HFF-Myc (cell line): ENCODE data around the gene EGF.

ENCODE experiments used
- DNase-seq: peaks from one replicate; pipeline ENCODE4 v3.0.0-alpha.2; 2011; ENCODE audit warnings: low read depth; ENCODE audit errors: extremely low read depth
- H3K4me3 ChIP-seq: replicated peaks from 2 replicates; pipeline ENCODE4 v1.5.1; 2011; ENCODE audit warnings: low read depth, mild to moderate bottlenecking, control low read depth, low read length
- TF ChIP-seq, protein P1 (sequence below): IDR thresholded peaks from 2 replicates; pipeline ENCODE4 v1.5.1; 2012; ENCODE audit warnings: mild to moderate bottlenecking, low read depth, low read length, control low read depth; ENCODE audit errors: missing control alignments

EGF gene

DNA sequence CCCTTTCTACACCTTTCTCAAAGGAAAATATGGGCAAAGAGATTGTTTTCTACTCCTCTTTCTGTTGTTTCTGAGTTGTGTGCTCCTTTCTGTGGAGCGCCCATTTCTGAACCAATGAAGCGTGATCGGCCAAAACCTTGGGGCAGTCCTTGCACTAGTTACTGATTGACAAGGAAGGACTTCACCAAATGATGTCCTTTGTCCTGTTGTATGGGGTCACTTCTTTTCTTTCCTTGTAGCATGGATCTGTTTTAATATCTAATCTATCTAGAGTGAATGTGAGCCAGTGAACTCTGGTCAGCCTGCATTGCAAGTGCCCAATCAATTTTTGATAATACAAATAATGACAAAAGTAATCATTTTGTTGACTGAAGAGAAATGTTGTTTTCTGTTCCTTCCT, 94.5 kb downstream of the EGF start:
- TF ChIP-seq, protein P1, sequence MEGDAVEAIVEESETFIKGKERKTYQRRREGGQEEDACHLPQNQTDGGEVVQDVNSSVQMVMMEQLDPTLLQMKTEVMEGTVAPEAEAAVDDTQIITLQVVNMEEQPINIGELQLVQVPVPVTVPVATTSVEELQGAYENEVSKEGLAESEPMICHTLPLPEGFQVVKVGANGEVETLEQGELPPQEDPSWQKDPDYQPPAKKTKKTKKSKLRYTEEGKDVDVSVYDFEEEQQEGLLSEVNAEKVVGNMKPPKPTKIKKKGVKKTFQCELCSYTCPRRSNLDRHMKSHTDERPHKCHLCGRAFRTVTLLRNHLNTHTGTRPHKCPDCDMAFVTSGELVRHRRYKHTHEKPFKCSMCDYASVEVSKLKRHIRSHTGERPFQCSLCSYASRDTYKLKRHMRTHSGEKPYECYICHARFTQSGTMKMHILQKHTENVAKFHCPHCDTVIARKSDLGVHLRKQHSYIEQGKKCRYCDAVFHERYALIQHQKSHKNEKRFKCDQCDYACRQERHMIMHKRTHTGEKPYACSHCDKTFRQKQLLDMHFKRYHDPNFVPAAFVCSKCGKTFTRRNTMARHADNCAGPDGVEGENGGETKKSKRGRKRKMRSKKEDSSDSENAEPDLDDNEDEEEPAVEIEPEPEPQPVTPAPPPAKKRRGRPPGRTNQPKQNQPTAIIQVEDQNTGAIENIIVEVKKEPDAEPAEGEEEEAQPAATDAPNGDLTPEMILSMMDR = no peak
- no peak overlapping the region for H3K4me3 ChIP-seq
- DNase-seq = no peak

DNA sequence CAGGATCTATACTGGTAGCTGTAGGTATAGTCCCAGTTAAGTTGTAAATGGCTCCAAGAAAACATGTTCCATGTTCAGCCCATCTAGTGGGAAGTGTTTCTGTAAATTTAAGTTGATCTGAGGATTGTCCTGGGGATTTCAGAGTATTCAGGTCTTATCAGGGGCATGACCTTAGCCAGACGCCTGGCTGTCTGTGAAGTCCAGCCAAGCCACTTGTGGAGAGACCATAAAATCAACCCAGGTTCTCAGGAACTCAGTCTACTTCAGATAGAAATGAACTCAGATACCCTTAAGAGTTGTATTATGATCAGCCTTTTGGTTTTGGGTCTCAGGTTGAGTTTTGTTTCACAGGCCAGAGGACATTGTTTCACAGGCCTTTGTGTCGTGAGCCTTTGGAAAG, 95.9 kb downstream of the EGF start:
- DNase-seq = no peak
- TF ChIP-seq, protein P1 = no peak

DNA sequence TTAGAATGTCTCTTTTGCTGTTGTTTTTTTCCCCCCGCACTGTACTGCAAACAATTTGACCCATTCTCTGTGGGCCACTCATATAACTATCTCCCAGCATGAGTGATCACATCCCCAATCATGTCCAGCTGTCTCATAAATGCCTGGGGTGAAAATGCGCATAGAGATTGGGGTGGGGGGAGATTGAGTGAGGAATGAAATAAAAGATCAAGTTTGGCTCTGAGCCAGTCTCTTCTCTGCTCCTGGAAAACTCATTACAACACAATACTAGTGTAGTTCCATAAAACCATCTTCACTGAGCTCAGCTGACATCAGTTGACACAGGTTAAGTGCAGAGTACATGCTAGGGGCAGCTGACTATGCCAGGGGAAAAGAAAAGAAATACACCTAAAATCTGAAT, 96.9 kb downstream of the EGF start:
- TF ChIP-seq, protein P1 = no peak
- DNase-seq = no peak
- no peak overlapping the region for H3K4me3 ChIP-seq

More for the DNA sequence above, 95.9 kb downstream of the EGF start:
- H3K4me3 ChIP-seq = no peak overlapping the region

DNA sequence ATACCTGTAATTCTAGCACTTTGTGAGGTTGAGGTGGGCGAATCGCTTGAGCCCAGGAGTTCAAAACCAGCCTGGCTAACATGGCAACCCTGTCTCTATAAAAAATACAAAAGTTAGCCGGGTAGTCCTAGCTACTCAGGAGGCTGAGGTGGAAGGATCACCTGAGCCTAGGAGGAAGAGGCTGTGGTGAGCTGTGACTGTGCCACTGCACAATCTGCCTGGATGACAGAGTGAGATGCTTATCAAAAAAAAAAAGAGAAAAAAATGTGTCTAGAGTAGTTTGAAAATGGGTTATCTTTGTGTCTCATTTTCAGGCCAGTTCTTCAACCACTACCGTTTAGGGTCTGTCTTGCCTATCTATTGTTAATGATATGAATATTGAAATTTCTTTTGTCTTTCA, 98.1 kb downstream of the EGF start:
- no peak overlapping the region for H3K4me3 ChIP-seq
- DNase-seq = no peak
- TF ChIP-seq, protein P1 = no peak

DNA sequence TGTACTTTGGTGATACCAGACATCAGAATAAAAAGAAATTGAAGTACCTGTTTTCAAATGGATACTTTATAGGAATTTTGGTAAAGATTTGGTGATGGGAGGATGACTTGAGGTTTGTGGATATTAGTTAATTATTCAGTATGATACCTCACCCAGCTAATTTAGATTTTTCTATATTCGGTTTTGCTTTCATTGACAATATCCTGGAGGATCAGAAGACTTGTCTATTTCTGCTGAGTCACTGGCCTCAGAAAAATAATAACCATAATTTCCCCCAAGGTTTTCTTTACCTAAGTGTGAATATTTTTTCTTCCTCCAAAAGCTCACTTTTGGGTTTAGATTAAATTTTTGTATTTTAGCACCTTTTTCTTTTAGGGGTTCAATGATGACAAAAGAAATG, 100.2 kb downstream of the EGF start:
- TF ChIP-seq, protein P1 = no peak
- H3K4me3 ChIP-seq = no peak overlapping the region

DNA sequence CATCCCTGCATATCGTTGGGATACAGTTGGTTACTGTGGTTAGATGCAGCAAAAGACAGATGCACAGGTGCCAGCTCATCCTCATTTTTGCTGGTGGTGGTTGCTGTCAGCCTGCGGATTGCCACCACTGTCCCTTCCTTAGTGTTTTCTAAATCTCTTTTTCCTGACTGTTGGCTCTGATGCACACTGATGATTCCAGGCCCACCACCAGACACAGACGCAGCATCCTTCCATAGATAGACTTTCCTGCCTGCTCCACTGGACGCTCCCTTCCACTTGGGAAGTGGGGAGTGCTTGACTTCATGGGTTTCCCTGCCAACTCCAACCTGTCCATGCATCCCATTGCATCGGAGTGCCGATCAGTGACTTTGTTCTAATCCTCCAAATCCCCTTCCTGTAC, 101.5 kb downstream of the EGF start:
- no peak overlapping the region for H3K4me3 ChIP-seq
- DNase-seq = no peak
- TF ChIP-seq, protein P1 = no peak

More for the DNA sequence above, 100.2 kb downstream of the EGF start:
- no peak for DNase-seq

DNA sequence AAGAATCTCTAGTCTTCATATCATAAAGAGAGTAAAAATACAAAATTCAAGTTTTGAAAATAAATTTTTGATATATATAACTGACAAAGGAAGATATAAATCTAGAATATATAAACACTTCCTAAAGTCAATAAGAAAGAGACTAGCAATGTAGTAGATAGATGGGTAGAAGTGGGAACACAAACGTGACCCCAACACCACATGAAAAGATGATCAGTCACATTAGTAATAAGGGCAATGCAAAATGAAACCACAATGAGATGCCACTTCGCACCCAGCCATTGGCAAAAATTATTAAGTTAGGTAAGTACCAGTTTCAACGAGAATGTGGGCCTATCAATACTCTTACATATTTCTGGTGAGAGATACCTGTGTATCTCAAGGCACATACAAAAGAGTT, 106.5 kb downstream of the EGF start:
- TF ChIP-seq, protein P1 = no peak
- DNase-seq = no peak
- no peak overlapping the region for H3K4me3 ChIP-seq
